GM23248 (cell line): ENCODE measurements around the gene DAB1.

Source experiments
- EZH2 ChIP-seq: fragments of 200-600 bp; sonication (generic); IDR thresholded peaks from 2 replicates; pipeline ENCODE4 v1.6.1; 2018; ENCODE audit warnings: antibody characterized with exemption, mild to moderate bottlenecking; ENCODE audit not compliant: insufficient read depth, poor library complexity, severe bottlenecking
- EZH2phosphoT487 ChIP-seq: fragments of 200-600 bp; sonication (generic); IDR thresholded peaks from 2 replicates; pipeline ENCODE4 v1.6.1; 2018; ENCODE audit warnings: antibody characterized with exemption, moderate library complexity, mild to moderate bottlenecking, low read depth; ENCODE audit not compliant: insufficient read depth

- TF ChIP-seq EZH2phosphoT487 = no peak
- TF ChIP-seq EZH2 = no peak
Observed at GRCh38 chr1:57473448-57473847, 49.6 kb upstream of the DAB1 start.
